K562 treated with DMSO at 1 percent for 4 hours (cell line): ENCODE data around the gene CDC25C. TPM values are rescaled to one million over a fixed set of nuclear protein-coding genes. Genes with fewer than 3 reads are reported as not detected.

Experiments used
- total RNA-seq: library from RNA; unstranded; fragments of 300-600 nt; gene quantifications from 2 replicates; pipeline ENCODE4 v1.2.3, GENCODE V29; 2022; ENCODE audit not compliant: insufficient read depth

Gene CDC25C
- total RNA-seq: 28.6 and 31.7 TPM in 2 replicates

GRCh38 chr5:138331449-138332368 lies at the start of gene CDC25C:
CDC25C (minus strand) TSS chr5:138331804; CDS start chr5:138331180, 624 bp downstream.

GRCh38 chr5:138352071-138352721 lies 20.6 kb upstream of the CDC25C start, which contains the start of gene KDM3B:
KDM3B (plus strand) TSS chr5:138352685; CDS start chr5:138352796, 111 bp downstream.

GRCh38 chr5:138337685-138338410 lies 6.2 kb upstream of the CDC25C start, which contains the start of gene FAM53C:
FAM53C (plus strand) TSS chr5:138338266; CDS start chr5:138341336, 3,070 bp downstream.

GRCh38 chr5:138274189-138274853 lies 57.3 kb downstream of the CDC25C start, which contains the start of gene GFRA3:
GFRA3 (minus strand) TSS chr5:138274621; CDS start chr5:138274424, 197 bp downstream.

Other genes starting within 250 kb of the CDC25C start
- not detected in 2 replicates for gene WNT8A, start 247.8 kb downstream of the CDC25C start, total RNA-seq
- gene NME5, start 192.4 kb downstream of the CDC25C start, total RNA-seq: not detected in 2 replicates
- gene BRD8, start 153.2 kb downstream of the CDC25C start, total RNA-seq: 67.4 and 76.1 TPM in 2 replicates
- gene KIF20A, start 152.7 kb downstream of the CDC25C start, total RNA-seq: 27.8 and 36.4 TPM in 2 replicates
- 22.4 and 27.0 TPM in 2 replicates for gene CDC23, start 118.5 kb downstream of the CDC25C start, total RNA-seq
- gene GFRA3, start 57.2 kb downstream of the CDC25C start, total RNA-seq: not detected in 2 replicates
- 54.5 and 66.4 TPM in 2 replicates for gene FAM53C, start 6.5 kb upstream of the CDC25C start, total RNA-seq
- 31.9 and 38.6 TPM in 2 replicates for gene KDM3B, start 20.9 kb upstream of the CDC25C start, total RNA-seq
- gene REEP2, start 107.3 kb upstream of the CDC25C start, total RNA-seq: 0.68 TPM in 2 replicates
- 16.1 and 18.2 TPM in 2 replicates for gene EGR1, start 133.7 kb upstream of the CDC25C start, total RNA-seq
- 65.8 and 74.6 TPM in 2 replicates for gene ETF1, start 211.4 kb upstream of the CDC25C start, total RNA-seq
- gene HSPA9, start 243.6 kb upstream of the CDC25C start, total RNA-seq: 326 and 330 TPM in 2 replicates